Right ventricle myocardium superior (tissue), 1 donor: ENCODE measurements around the gene ANKRD28. TPM values are rescaled to one million over a fixed set of nuclear protein-coding genes. Genes with fewer than 3 reads are reported as not detected.

Source experiments
- ATAC-seq: fragments of 200-7000 bp; cut with Tn5 transposase; one replicate; pipeline ENCODE4 v1.9.1; 2020; ENCODE audit warnings: mild to moderate bottlenecking; ENCODE audit not compliant: poor library complexity
- DNase-seq: peaks from one replicate; pipeline ENCODE4 v3.0.0-alpha.2; 2020
- intact Hi-C: fragments of 100-400 bp; cut with DNase I; formaldehyde crosslinking; loops from one replicate; pipeline ENCODE4 v1.11.2; 2022
- total RNA-seq: library from RNA; stranded (reverse); fragmentation: NEBNext Ultra II Directional; extraction: Animal tissue kit (Norgen Biotek cat#: 25700); gene quantifications from one replicate; pipeline ENCODE4 v1.2.1, GENCODE V29; 2021
- donor health status: DM: no; HTN: yes; CAD: no; lungs with severe emphysema.

The ANKRD28 gene
- total RNA-seq, 1 donor from 2014 or later = 21.9 TPM

GRCh38 chr3:15690748-15691147, 107.0 kb downstream of the ANKRD28 start:
- no peak for DNase-seq
- no peak for ATAC-seq
- intact Hi-C loops = no loop called here

- ATAC-seq = no peak
- intact Hi-C loops = no loop called here
- DNase-seq = no peak
These were observed 107.5 kb downstream of the ANKRD28 start for GRCh38 chr3:15690230-15690629.

- intact Hi-C loops = no loop called here
- ATAC-seq (no peak), DNase-seq (no peak)
These were observed 111.9 kb downstream of the ANKRD28 start for GRCh38 chr3:15685927-15686326.

- intact Hi-C loops = no loop called here
- ATAC-seq = no peak
- no peak for DNase-seq
These were observed 114.5 kb downstream of the ANKRD28 start for GRCh38 chr3:15683253-15683652.

- intact Hi-C loops = no loop called here
- DNase-seq = no peak
- ATAC-seq = peak; percentile 27
These were observed 115.1 kb downstream of the ANKRD28 start for GRCh38 chr3:15682561-15683185.

GRCh38 chr3:15681668-15682067, 116.1 kb downstream of the ANKRD28 start:
- DNase-seq (no peak), ATAC-seq (no peak)
- intact Hi-C loops = no loop called here

- intact Hi-C loops = no loop called here
- no peak for DNase-seq
These were observed 118.5 kb downstream of the ANKRD28 start for GRCh38 chr3:15679306-15679705.

GRCh38 chr3:15676259-15676658, 121.5 kb downstream of the ANKRD28 start:
- no peak for ATAC-seq
- no peak for DNase-seq
- intact Hi-C loops = no loop called here

More at GRCh38 chr3:15679306-15679705, 118.5 kb downstream of the ANKRD28 start:
- ATAC-seq = no peak

GRCh38 chr3:15673536-15673935, 124.2 kb downstream of the ANKRD28 start:
- intact Hi-C loops = no loop called here
- no peak for DNase-seq
- ATAC-seq = no peak

GRCh38 chr3:15667484-15667883, 130.3 kb downstream of the ANKRD28 start:
- intact Hi-C loops = no loop called here
- DNase-seq (no peak), ATAC-seq (no peak)

GRCh38 chr3:15666277-15666676, 131.5 kb downstream of the ANKRD28 start:
- ATAC-seq = peak; percentile 58
- intact Hi-C loops = no loop called here

GRCh38 chr3:15665510-15666150, 132.1 kb downstream of the ANKRD28 start:
- intact Hi-C loops = no loop called here
- no peak for ATAC-seq
- DNase-seq = no peak

More at GRCh38 chr3:15666277-15666676, 131.5 kb downstream of the ANKRD28 start:
- no peak for DNase-seq

GRCh38 chr3:15664144-15664543, 133.6 kb downstream of the ANKRD28 start:
- no peak for DNase-seq
- intact Hi-C loops = no loop called here
- no peak for ATAC-seq

- intact Hi-C loops = no loop called here
These were observed 137.5 kb downstream of the ANKRD28 start for GRCh38 chr3:15660055-15660935.

GRCh38 chr3:15659254-15659975, 138.4 kb downstream of the ANKRD28 start:
- no peak for DNase-seq
- intact Hi-C loops = no loop called here
- ATAC-seq = no peak

More at GRCh38 chr3:15660055-15660935, 137.5 kb downstream of the ANKRD28 start:
- ATAC-seq = no peak
- DNase-seq = no peak

- ATAC-seq (no peak), DNase-seq (no peak)
- intact Hi-C loops = no loop called here
These were observed 140.8 kb downstream of the ANKRD28 start for GRCh38 chr3:15657016-15657415.

GRCh38 chr3:15656342-15656741, 141.4 kb downstream of the ANKRD28 start:
- DNase-seq = no peak
- intact Hi-C loops = no loop called here
- ATAC-seq = no peak

GRCh38 chr3:15654891-15655290, 142.9 kb downstream of the ANKRD28 start:
- no peak for ATAC-seq
- DNase-seq = no peak
- intact Hi-C loops = no loop called here

- DNase-seq = no peak
- intact Hi-C loops = no loop called here
- ATAC-seq = no peak
These were observed 143.7 kb downstream of the ANKRD28 start for GRCh38 chr3:15654127-15654526.
